IMR-90 (cell line): Measurements from ENCODE around the gene TTC7B.

Experiments
- BHLHE40 ChIP-seq: fragments of 150-350 bp; IDR thresholded peaks from 2 replicates; pipeline ENCODE4 v1.6.1; 2016; ENCODE audit warnings: mild to moderate bottlenecking, low read depth, low read length
- CEBPB ChIP-seq: IDR thresholded peaks from 2 replicates; pipeline ENCODE4 v1.6.1; 2012; ENCODE audit warnings: low read depth, low read length, improper control_type of control experiment
- CHD1 ChIP-seq: IDR thresholded peaks from 2 replicates; pipeline ENCODE4 v1.6.1; 2012; ENCODE audit warnings: low read depth, low read length, improper control_type of control experiment
- FOS ChIP-seq: fragments of 150-350 bp; IDR thresholded peaks from 2 replicates; pipeline ENCODE4 v1.6.1; 2016; ENCODE audit warnings: low read depth, low read length
- MAFK ChIP-seq: IDR thresholded peaks from 2 replicates; pipeline ENCODE4 v1.6.1; 2012; ENCODE audit warnings: low read depth, low read length, improper control_type of control experiment
- MXI1 ChIP-seq: IDR thresholded peaks from 2 replicates; pipeline ENCODE4 v1.6.1; 2012; ENCODE audit warnings: low read depth, mild to moderate bottlenecking, low read length, moderate library complexity, borderline replicate concordance
- NFE2L2 ChIP-seq: fragments of 150-350 bp; IDR thresholded peaks from 2 replicates; pipeline ENCODE4 v1.6.1; 2016; ENCODE audit warnings: low read depth, mild to moderate bottlenecking, low read length
- POLR2A ChIP-seq: IDR thresholded peaks from 2 replicates; pipeline ENCODE4 v1.6.1; 2012; ENCODE audit warnings: mild to moderate bottlenecking, low read depth, low read length
- RAD21 ChIP-seq: IDR thresholded peaks from 2 replicates; pipeline ENCODE4 v1.6.1; 2012; ENCODE audit warnings: low read length, improper control_type of control experiment
- RCOR1 ChIP-seq: IDR thresholded peaks from 2 replicates; pipeline ENCODE4 v1.6.1; 2012; ENCODE audit warnings: mild to moderate bottlenecking, low read length, improper control_type of control experiment; ENCODE audit not compliant: insufficient replicate concordance
- SMC3 ChIP-seq: fragments of 150-350 bp; IDR thresholded peaks from 2 replicates; pipeline ENCODE4 v1.6.1; 2016; ENCODE audit warnings: low read depth, mild to moderate bottlenecking, antibody characterized with exemption, low read length, moderate library complexity
- TF ChIP-seq, protein P1 (sequence below): conservative IDR thresholded peaks from 2 replicates; pipeline ENCODE4 v1.5.1; 2012; ENCODE audit warnings: mild to moderate bottlenecking, low read depth, low read length, improper control_type of control experiment
- TF ChIP-seq, protein P2 (sequence below): fragments of 150-350 bp; IDR thresholded peaks from 2 replicates; pipeline ENCODE4 v1.6.1; 2016; ENCODE audit warnings: low read depth, mild to moderate bottlenecking, low read length, moderate library complexity, borderline replicate concordance
- TF ChIP-seq, protein P3 (sequence below): fragments of 150-350 bp; IDR thresholded peaks from 2 replicates; pipeline ENCODE4 v1.6.1; 2017; ENCODE audit warnings: mild to moderate bottlenecking, antibody characterized with exemption, low read length, low read depth

DNA sequence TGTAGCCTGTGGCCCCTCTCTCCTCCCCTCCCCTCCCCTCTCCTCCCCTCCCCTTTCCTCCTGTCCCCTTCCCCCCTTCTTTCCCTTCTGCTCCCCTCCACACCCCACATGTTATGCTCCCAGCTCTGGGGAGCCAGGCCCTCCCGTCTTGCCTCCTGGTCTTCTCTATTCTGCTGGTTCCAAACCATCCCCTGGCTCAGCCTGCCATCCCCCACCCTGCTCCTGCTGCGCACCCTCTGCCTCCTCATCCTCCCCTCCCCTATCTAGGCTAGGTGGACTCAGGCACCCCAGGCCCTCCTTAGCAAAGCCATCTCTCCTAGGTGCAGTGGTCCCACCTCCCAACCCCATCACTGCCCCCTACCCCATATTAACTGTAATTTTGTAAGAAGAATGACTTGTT, 319.9 kb downstream of the TTC7B start:
- TF ChIP-seq POLR2A (no peak), RCOR1 (no peak), RAD21 (no peak), SMC3 (no peak), NFE2L2 (no peak), BHLHE40 (no peak), MXI1 (no peak), FOS (no peak), CEBPB (no peak), CHD1 (no peak), MAFK (no peak)
- TF ChIP-seq, protein P1, sequence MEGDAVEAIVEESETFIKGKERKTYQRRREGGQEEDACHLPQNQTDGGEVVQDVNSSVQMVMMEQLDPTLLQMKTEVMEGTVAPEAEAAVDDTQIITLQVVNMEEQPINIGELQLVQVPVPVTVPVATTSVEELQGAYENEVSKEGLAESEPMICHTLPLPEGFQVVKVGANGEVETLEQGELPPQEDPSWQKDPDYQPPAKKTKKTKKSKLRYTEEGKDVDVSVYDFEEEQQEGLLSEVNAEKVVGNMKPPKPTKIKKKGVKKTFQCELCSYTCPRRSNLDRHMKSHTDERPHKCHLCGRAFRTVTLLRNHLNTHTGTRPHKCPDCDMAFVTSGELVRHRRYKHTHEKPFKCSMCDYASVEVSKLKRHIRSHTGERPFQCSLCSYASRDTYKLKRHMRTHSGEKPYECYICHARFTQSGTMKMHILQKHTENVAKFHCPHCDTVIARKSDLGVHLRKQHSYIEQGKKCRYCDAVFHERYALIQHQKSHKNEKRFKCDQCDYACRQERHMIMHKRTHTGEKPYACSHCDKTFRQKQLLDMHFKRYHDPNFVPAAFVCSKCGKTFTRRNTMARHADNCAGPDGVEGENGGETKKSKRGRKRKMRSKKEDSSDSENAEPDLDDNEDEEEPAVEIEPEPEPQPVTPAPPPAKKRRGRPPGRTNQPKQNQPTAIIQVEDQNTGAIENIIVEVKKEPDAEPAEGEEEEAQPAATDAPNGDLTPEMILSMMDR: no peak
- TF ChIP-seq, protein P2, sequence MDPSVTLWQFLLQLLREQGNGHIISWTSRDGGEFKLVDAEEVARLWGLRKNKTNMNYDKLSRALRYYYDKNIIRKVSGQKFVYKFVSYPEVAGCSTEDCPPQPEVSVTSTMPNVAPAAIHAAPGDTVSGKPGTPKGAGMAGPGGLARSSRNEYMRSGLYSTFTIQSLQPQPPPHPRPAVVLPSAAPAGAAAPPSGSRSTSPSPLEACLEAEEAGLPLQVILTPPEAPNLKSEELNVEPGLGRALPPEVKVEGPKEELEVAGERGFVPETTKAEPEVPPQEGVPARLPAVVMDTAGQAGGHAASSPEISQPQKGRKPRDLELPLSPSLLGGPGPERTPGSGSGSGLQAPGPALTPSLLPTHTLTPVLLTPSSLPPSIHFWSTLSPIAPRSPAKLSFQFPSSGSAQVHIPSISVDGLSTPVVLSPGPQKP: no peak
- TF ChIP-seq, protein P3, sequence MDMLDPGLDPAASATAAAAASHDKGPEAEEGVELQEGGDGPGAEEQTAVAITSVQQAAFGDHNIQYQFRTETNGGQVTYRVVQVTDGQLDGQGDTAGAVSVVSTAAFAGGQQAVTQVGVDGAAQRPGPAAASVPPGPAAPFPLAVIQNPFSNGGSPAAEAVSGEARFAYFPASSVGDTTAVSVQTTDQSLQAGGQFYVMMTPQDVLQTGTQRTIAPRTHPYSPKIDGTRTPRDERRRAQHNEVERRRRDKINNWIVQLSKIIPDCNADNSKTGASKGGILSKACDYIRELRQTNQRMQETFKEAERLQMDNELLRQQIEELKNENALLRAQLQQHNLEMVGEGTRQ: no peak
